GM21737 (cell line): ENCODE results near the gene PSMB5.

Experiments
- ATAC-seq: cut with Tn5 transposase; IDR thresholded peaks from one replicate; pipeline ENCODE4 v1.9.1; 2021; ENCODE audit warnings: mild to moderate bottlenecking, moderate library complexity; ENCODE audit not compliant: unreplicated experiment

Gene PSMB5

DNA sequence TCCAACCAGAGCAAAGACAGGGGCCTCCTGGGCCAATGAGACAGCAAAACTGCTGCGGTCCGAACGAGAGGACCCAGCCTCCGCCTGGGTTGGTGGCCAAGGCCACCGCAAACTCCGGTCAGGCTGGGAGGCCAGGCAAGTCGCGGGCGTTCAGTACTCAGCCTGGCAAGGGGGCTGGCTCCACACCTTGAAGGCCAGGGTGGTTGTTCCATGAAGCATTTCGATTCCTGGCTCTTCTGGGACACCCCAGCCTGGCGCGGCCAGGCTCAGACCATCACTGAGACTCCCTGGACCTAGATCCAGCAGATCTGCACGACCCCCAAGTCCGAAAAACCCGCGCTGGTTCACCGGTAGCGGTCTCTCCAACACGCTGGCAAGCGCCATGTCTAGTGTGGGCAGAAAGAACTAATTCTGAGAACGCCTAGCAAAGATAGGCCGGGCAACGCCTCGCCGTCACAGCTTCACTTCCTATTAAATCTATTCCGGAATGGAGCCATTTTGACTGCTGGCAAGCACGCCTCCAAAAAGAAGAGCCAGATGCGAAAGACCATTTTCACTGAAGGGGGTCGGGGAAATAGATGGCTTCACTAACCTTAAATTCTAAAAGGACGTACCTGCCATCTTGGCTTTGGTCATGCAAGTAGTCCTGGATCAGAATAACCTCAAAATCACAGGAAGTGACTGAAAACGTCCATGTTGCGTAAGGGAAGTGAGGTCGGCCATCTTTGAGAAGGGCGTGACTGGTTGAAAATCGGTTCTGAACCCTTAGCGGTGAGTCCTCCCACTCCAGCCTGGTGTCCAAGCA is at the start of gene PSMB5:
PSMB5 (minus strand) TSS at position 403 of the 805 bp plus-strand sequence; CDS start at position 384, 19 bp downstream.
- ATAC-seq: peak; percentile 92

DNA sequence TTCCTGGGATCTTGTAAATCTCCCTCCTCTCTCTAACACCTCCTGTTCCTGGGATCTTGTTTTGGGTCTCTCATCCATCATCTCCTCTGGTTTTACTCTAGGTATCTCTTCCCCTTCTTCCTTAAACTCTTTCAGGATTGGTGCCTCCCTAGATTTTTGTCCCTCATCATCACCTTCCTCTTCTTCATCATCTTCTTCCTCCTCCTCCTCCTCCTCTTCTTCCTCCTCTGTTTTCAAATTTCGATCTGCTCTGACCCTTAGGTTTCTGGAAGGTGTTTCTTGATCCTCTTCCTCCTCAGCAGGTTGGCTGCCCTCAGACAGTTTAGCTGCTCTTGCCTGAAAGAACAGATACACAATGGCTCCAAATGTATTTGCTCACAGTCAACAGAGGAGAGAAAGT is 45.8 kb upstream of the PSMB5 start:
- no peak for ATAC-seq

DNA sequence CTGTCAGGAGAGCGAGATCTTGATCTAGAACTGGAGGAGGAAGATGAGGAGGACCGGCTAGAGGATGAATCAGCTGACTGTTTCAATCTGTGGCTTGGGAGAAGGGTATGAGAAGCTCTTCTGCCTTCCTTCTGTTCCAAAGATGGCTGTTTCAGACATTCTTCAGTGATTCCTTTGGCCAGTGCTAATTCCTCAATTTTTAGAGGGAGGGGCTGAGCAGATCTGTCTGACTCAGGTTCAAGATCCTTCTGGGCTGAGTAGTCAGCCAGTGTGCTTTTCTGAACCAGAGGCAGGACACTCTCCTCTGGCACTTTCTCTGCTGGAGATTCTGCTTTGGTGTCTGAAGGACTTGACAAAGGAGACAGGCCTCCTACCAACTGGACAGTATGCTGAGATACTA is 45.0 kb upstream of the PSMB5 start:
- no peak for ATAC-seq

DNA sequence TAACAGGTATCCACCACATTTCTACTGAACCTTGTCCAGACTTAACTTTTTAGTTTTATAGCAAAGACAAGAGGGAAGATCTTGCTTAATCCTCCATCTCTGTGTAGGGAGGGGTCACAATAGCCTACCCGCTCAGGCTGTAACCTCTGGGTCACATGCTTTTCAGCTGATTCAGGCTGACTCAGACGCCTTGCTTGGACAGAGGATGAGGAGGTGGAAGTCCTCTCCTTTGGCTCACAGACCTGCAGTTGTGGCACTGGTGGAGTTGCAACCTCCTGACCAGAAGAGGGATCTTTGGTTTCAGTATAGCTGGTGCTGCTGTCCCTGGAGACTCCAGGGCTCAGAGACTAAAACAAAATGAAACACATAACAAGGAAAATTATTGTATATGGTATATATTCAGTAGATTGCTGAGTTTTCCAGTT is 44.0 kb upstream of the PSMB5 start:
- no peak for ATAC-seq

DNA sequence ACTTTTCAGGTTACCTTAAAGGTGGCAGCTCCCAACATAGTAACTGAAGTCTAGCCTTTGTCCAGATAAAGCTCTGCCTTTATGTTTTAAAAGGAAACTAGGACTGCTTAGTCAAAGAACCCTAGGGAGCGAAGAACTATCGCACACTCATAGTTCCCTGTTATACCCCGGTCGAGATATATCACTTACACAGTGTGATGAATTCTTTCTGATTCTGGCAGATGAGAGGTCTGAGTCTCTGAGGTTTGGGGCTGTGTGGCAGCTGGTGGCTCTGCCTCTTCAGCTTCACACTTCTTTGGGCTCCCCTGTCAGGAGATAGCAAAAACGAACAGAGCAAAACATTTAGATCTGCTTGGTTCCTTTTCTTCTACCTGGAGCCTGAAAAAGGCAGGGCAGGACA is 43.3 kb upstream of the PSMB5 start:
- no peak for ATAC-seq

DNA sequence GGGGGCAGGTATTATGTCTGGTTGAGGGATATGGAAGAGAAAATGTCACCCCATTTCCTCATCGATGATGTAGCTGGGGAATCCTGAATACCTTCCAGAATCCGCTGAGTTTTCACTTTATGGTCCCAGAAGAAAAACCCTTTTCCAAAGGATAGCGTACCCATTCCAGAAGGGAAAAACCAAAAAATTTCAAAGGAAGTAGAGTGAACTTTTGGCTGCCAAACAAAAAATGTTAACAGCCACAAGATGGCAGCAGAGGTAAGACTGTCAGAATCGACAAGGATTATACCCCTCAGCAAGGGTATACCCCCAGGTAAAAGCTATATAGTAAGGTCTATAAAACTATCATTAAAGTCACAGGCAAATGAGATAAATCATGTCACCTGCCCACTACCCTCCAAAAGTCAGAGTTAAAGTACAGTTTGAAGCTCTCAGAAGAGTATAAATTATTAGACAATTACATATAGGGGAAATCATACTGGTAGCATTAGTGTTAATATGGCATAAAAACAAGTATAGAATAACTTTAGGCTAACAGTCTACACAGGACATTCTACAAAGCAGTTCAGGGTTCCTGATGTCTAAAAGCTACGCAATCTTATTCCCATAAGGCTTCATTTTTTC is 42.2 kb upstream of the PSMB5 start:
- no peak for ATAC-seq

DNA sequence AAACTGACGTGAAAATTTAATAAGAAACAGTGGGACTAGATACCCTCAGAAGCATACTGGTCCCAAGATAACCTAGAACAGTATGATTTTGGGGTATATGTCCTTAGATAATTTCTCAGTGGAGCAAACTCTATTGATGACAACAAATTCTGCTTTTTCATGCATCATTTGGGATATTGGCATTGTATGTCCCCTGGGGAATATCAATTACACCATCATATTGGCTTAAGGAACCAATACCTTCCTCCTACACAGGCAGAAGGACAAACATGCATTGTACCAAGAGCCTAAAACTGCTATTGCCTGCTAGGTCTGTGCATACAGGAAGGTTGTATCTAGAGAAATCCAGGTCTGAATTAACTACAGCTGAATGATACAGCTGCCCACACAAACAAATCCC is 40.2 kb upstream of the PSMB5 start:
- ATAC-seq: no peak

DNA sequence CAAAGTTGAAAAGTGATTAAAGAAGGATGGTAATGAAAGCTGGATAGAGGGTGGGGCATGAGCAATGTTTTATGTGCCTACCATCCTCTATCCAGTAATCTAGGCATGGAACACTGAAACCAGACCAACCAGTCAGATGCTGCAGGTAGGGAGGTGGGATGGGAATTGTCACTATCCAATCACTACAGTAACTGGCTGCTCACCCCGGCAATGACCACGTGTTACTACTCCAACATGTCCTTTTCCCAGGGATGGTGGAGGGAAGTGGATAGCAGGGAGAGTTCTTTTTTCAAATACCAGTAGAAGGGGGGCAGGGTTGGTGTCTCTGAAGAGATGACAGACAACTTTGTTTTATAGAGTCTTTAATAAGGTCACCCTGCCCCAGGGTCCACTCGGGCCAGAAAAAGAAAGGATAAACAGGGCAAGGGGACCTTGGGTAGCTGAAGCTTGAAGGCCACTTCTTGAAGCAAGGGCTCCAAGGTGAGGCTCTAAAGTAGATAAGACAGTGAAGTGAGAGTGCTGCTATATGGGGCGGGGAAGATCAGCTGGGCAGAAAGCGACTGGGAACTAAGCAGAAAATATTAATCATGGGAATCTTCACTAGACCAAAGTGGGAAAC is 37.3 kb upstream of the PSMB5 start:
- ATAC-seq: no peak

DNA sequence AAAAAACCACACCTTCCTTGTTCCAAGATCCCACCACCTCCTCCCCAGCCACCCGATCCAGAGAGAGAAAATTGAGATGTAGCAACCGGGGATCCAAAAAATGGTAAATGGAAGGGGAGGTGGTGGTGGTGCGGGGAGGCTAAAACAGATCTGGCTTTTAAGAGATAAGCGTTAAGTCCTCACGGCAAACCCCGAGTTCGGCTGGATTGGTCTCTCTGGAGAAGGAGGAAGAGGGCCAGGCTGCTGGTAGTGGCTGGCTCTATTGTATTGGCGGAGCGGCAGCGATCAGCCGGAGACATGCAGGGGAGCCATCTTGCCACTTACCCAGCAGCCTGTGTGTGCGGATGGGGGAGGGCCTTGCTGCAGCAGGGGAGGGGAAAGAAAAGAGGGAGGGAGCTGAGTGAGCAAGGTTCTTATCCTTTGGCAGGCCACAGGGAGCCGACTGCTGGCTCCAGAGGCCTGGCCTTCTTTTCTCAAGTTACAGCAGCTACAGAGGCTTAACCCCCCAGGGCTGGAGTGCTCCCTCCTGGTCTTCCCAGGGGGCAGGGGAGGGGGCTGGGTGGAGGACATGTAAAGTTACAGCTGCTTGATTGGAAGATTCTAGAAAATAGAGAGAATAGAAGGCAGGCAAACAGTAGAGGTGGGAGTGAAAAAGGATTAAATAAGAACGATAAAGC is 36.7 kb upstream of the PSMB5 start:
- peak; percentile 94 for ATAC-seq

DNA sequence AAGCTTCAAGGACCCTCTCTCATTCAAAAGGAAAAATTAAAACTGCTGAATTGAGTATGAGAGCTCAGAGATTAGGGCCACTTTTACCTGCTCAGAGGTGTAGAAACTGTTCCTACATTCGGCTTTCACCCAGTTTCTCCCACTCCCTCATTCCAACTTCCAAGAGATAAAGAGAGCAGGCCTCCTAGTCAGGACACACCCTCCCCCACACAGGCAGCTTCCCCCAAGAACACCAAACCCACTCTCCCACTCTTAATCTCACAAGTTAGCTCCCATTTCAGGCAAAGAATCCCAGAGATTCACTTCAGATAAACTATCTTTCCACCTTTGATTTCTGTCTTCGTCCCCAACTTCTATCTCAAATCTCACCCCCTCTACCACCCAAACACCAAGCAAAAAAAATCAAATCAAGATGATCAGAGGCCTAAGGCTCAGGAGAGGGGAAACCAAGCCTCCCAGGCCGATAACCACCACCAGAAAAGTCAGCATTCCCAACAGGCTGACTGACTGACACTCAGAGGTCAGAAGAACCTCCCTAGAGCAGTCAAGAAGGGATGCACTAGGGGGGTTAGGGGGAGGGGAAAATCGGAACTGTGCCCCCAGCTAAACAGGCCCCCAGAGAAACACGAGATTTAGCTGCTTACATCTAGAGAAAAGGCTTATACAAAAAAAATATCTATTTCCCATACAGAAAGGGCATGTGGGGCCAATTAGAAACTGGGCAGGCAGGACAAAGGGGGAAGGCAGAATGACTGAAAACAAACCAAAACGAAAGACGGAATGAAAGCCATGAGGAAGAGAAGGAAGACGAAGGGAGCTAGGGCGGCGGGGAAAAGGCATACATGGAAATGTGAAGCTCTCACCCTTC is 35.8 kb upstream of the PSMB5 start:
- no peak for ATAC-seq

DNA sequence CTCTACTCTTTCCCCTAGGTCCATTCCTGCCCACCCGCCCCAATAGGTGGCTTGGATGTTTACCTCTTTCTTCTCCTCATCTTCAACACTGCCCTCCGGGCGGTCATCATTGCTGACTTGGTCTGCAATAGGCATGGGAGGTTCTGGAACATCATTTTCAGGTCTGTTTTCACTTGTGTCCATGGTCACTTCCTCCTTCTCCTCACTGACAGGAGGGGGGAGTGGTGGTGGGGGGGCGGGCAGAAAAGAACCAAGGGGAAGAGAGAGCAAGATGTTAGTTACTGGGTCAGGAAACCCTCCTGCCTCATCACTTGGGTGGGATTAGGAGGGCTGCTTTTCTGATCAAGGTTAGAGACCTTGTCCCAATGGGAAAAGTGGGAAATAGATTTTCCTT is 34.7 kb upstream of the PSMB5 start:
- no peak for ATAC-seq

DNA sequence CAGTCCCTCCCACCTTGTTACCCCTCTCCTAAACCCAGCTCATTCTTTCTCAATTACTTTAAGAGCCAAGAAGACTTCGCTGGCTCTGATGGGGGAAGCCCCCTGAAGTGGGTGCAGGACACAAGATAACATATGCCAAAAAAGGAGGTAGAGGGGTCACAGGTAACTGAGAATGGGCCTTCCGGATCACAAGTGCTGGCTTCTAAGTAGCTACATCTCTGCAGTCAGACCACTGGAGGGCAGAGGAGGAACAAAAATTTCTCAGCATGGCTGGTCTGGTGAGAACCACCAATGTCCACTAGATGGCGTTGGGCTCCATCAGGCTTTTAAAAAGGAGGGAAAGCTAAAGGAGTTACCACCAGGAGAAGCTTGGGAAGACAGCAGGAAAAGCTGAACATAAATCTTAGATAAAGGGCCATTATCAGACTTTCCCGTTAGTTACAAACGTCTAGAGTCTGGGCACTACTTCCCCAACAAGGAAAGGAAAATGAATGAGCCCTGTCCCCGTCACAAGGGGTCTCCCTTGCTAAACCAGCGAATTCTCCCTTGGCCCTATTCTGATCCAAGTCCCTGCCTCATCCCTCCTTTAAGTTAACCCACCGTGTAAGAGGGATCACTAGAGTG is 34.2 kb upstream of the PSMB5 start:
- ATAC-seq: peak; percentile 58

DNA sequence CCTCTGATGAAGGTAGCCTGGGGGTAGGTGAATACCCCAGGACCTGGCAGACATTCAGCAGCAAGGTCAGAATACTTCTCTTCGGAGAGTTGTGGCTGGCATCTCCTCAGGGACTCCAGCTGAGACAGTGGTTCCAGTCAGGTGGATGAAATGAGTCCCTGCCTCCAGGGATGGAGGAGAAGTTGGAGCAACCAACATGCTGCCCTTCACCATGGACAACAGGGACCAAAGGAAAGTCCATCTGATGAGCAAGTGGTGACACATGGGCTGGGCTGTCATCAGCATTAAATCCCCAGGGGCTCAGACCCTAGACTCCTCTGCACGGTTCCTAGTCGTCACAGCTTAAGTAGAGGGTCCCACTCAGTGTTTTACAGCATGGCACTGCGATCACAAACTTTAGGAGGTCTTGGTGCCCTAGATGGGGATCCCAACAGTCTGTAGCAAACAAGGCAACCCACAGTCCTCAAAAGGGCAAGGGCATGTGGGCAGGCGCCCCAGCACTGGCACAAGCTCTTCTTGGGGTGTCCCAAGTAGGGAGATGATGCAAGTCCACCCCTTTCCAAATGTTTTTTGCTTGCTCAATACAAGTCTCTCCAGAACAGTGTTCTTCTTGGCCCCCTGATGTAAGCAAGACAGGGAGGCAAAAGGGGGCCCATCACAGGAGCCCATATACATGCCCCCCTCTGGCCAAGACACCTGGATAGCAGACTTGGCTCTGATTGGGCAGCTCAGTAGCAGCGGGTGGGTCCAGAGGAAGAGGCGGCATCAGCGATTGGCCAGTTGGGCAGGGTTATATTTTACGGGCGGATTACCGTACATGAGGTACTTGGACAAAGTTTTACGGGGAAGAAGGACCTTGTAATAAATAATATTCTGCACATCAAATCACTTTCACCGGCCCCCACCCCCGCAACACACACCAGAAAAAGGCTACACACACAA is 33.4 kb upstream of the PSMB5 start:
- ATAC-seq: no peak

DNA sequence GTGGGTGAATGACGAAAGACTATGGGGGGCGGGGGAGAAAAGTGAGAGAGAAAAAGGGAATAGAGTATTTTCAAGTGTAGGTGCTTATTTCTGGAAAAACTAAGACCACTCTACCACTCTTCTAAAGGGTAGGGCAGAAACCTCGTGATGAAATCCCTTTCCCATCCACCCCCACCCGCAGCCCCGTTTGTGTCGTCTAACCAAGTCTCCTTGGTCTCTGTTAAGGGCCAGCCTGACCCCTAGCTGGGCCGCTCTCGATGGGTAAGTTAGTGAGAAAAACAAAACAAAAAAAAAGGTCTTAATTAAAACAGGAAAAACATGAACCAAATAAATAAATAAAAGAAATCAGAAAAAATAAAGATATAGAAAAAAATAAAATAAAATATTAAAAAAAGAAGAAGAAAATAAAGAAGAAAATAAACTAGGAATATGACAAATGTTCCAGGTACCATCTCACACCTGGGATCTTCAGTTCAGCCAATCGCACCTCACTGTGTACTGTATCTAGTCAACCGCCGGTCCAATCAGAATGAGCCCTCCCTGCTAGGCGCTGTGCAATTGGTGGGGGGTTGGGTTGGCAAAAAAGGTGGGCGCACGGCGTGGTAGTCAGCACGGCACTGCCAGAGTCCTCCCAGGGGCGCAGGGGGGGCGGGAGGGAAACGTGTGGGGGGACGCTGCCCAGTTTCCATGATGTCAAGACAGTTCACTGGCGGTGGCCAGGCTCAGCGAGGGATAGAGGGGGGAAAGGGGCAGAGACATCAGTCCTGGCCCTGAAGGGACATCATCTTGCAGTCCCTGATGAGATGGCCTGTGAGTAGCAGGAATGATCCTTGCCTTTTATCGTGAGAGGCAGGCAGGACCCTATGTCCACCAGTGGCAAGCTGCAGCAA is 32.4 kb upstream of the PSMB5 start:
- ATAC-seq: no peak

DNA sequence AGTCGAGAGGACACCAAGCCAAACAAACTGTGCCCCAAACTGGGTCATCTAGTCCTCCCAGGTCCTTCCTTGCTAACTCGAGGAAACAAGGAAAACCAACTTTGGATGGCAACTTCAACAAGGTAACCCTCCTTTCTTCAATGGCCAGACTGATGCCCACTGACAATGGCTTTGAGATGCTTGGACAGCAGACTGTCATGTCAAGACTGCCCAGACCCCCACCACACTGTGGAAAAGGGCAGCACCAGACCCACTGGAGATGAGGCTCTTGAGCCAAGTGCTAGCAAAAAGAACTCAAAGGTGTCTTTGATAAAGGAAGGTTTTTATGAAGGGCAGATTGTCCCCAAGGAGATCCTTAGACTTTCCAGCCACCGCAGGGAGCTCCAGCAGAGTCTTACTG is 31.7 kb upstream of the PSMB5 start:
- no peak for ATAC-seq

DNA sequence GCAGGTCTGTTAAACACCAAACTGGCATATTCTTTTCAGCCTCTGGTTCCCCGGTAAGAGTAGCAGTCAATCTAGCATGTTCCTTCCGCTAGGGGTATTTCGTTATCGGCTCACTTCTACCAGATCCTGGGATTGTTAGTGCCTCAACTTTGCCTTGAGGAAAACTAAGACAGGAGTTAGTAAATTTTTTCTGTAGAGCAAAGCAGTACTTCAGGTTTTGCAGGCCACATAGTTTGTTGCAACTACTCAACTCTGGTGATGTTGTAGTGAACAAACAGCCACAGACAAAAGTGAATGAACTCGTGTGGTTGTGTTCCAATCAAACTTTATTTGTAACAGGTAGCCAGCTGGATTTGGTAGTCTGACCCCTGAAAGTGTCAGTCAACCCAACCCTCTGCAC is 28.9 kb upstream of the PSMB5 start:
- no peak for ATAC-seq

DNA sequence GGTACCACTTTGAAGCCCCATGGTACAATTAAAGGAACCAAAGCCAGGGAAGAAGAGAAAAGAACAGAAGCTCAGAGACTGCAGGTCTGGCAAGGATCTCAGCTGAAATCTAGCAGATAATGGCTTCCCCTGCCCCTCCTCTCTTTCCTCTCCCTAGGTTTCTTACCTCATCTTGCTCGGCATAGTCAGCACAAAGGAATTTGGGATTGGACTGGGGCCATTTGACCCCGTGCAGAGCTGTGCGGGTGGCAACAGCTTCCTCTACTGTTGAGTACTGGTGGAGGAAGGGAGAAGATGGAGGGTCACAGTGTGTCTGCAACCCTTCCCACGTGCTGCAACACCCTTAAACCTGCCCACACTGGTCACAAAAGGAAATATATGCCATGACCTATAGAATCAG is 27.3 kb upstream of the PSMB5 start:
- ATAC-seq: no peak
